Astrocyte (in vitro differentiated cells and primary cell): ENCODE measurements around the gene REXO1. TPM values are rescaled to one million over a fixed set of nuclear protein-coding genes. Genes with fewer than 3 reads are reported as not detected.

ENCODE experiments used
- DNase-seq: peaks from one replicate; pipeline ENCODE4 v3.0.0-alpha.2; 2010; ENCODE audit warnings: low read depth
- FAIRE-seq: peaks from 2 replicates; lab custom pipeline; 2011; peaks lifted over from hg19 to GRCh38; lab: Jason Lieb, UNC
- H2AFZ ChIP-seq: 2 replicates; pipeline ENCODE4 v1.6.0; 2012; ENCODE audit warnings: low read depth, low read length, inconsistent platforms
- H3K27ac ChIP-seq: 2 replicates; pipeline ENCODE4 v1.5.1; 2011; ENCODE audit warnings: low read depth, low read length, inconsistent platforms
- H3K27me3 ChIP-seq: 2 replicates; pipeline ENCODE4 v1.6.0; 2011; ENCODE audit warnings: low read length, inconsistent platforms; ENCODE audit not compliant: insufficient read depth
- H3K36me3 ChIP-seq: 2 replicates; pipeline ENCODE4 v1.5.1; 2011; ENCODE audit warnings: low read length, inconsistent platforms; ENCODE audit not compliant: insufficient read depth
- H3K4me1 ChIP-seq: 2 replicates; pipeline ENCODE4 v1.5.1; 2011; ENCODE audit warnings: low read length, inconsistent platforms; ENCODE audit not compliant: insufficient read depth
- H3K4me2 ChIP-seq: 2 replicates; pipeline ENCODE4 v1.6.0; 2012; ENCODE audit warnings: low read length, inconsistent platforms
- H3K4me3 ChIP-seq: 2 replicates; pipeline ENCODE4 v1.5.1; 2011; ENCODE audit warnings: low read depth, mild to moderate bottlenecking, low read length, inconsistent platforms; ENCODE audit not compliant: insufficient read depth
- H3K79me2 ChIP-seq: 2 replicates; pipeline ENCODE4 v1.6.0; 2012; ENCODE audit warnings: mild to moderate bottlenecking, low read length, inconsistent platforms; ENCODE audit not compliant: insufficient read depth
- H3K9ac ChIP-seq: 2 replicates; pipeline ENCODE4 v1.6.0; 2012; ENCODE audit warnings: mild to moderate bottlenecking, low read length, inconsistent platforms
- H3K9me3 ChIP-seq: 2 replicates; pipeline ENCODE4 v1.5.1; 2012; ENCODE audit warnings: low read depth, mild to moderate bottlenecking, low read length, inconsistent platforms; ENCODE audit not compliant: insufficient read depth
- H4K20me1 ChIP-seq: 2 replicates; pipeline ENCODE4 v1.6.0; 2012; ENCODE audit warnings: low read length, inconsistent platforms; ENCODE audit not compliant: insufficient read depth
- H3K27ac Mint-ChIP-seq: one replicate; pipeline ENCODE4 v1.8.0; 2021; ENCODE audit warnings: mild to moderate bottlenecking, mixed read lengths; ENCODE audit not compliant: unreplicated experiment
- H3K27me3 Mint-ChIP-seq: one replicate; pipeline ENCODE4 v1.8.0; 2021; ENCODE audit warnings: low read depth, mixed read lengths; ENCODE audit not compliant: unreplicated experiment
- H3K36me3 Mint-ChIP-seq: one replicate; pipeline ENCODE4 v1.8.0; 2021; ENCODE audit warnings: low read depth, mixed read lengths; ENCODE audit not compliant: unreplicated experiment
- H3K4me1 Mint-ChIP-seq: one replicate; pipeline ENCODE4 v1.8.0; 2021; ENCODE audit warnings: low read depth, mixed read lengths; ENCODE audit not compliant: unreplicated experiment
- H3K4me3 Mint-ChIP-seq: one replicate; pipeline ENCODE4 v1.8.0; 2021; ENCODE audit warnings: mild to moderate bottlenecking, moderate library complexity, mixed read lengths; ENCODE audit not compliant: unreplicated experiment
- H3K9me3 Mint-ChIP-seq: one replicate; pipeline ENCODE4 v1.8.0; 2021; ENCODE audit warnings: mild to moderate bottlenecking, mixed read lengths; ENCODE audit not compliant: unreplicated experiment
- EZH2 ChIP-seq: IDR thresholded peaks from 2 replicates; pipeline ENCODE4 v1.6.1; 2012; ENCODE audit warnings: mild to moderate bottlenecking, low read length, inconsistent platforms; ENCODE audit not compliant: insufficient read depth
- total RNA-seq: library from RNA; stranded (reverse); gene quantifications from 2 replicates; pipeline ENCODE4 v1.2.1, GENCODE V29; 2021
- TF ChIP-seq, protein P1 (sequence below): IDR thresholded peaks from 2 replicates; pipeline ENCODE4 v1.5.1; 2011; ENCODE audit warnings: low read depth, mild to moderate bottlenecking, inconsistent platforms, low read length, moderate library complexity; ENCODE audit not compliant: insufficient read depth

Gene REXO1
- total RNA-seq, 1 donor from 2014 or later = 35.5 TPM

DNA sequence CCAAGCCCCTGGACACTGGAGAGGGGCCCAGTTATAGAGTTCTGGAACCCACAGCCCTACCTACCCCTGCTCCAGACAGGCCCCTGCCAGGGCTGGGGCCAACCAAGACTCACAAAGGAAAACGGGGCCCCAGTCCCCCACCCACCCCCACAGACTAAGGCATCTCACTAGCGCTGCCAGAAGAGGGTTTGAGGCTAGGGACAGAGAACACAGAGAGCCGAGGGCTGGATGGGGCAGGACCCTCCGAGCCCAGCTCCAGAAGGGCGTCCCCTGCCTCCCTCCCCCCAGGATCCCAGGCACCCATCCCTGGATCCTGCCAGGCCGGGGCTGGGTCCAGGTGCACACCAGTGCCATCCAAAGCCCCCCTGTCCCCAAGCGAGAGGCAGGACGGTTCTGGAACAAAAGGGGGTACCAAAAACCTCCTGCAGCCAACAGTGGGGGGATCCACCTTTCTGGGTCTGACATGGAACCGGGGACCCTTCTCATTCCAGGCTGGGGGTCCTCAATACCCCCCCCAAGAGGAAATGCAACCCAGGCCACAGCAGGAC is 4.4 kb upstream of the REXO1 start:
- Histone ChIP-seq H4K20me1 (peaks cover 71% of the 10 kb centered on the region), H3K9me3 (no peaks in the 10 kb centered on the region), H3K4me1 (peaks cover 26% of the 10 kb centered on the region), H3K27ac (no peak overlapping the region), H3K79me2 (peaks cover 68% of the 10 kb centered on the region), H3K4me2 (no peak overlapping the region), H3K9ac (no peak overlapping the region), H2AFZ (no peak overlapping the region), H3K36me3 (no peaks in the 10 kb centered on the region), H3K4me3 (no peak overlapping the region), H3K27me3 (no peaks in the 10 kb centered on the region)
- no peaks in the 10 kb centered on the region for H3K9me3 Mint-ChIP-seq
- no peaks in the 10 kb centered on the region for H3K27me3 Mint-ChIP-seq
- TF ChIP-seq EZH2 = no peak
- TF ChIP-seq, protein P1, sequence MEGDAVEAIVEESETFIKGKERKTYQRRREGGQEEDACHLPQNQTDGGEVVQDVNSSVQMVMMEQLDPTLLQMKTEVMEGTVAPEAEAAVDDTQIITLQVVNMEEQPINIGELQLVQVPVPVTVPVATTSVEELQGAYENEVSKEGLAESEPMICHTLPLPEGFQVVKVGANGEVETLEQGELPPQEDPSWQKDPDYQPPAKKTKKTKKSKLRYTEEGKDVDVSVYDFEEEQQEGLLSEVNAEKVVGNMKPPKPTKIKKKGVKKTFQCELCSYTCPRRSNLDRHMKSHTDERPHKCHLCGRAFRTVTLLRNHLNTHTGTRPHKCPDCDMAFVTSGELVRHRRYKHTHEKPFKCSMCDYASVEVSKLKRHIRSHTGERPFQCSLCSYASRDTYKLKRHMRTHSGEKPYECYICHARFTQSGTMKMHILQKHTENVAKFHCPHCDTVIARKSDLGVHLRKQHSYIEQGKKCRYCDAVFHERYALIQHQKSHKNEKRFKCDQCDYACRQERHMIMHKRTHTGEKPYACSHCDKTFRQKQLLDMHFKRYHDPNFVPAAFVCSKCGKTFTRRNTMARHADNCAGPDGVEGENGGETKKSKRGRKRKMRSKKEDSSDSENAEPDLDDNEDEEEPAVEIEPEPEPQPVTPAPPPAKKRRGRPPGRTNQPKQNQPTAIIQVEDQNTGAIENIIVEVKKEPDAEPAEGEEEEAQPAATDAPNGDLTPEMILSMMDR = no peak
- H3K36me3 Mint-ChIP-seq = no peaks in the 10 kb centered on the region
- DNase-seq = no peak
- no peak for FAIRE-seq
- no peak overlapping the region for H3K27ac Mint-ChIP-seq
- H3K4me1 Mint-ChIP-seq = peaks cover 14% of the 10 kb centered on the region
- H3K4me3 Mint-ChIP-seq = no peak overlapping the region

DNA sequence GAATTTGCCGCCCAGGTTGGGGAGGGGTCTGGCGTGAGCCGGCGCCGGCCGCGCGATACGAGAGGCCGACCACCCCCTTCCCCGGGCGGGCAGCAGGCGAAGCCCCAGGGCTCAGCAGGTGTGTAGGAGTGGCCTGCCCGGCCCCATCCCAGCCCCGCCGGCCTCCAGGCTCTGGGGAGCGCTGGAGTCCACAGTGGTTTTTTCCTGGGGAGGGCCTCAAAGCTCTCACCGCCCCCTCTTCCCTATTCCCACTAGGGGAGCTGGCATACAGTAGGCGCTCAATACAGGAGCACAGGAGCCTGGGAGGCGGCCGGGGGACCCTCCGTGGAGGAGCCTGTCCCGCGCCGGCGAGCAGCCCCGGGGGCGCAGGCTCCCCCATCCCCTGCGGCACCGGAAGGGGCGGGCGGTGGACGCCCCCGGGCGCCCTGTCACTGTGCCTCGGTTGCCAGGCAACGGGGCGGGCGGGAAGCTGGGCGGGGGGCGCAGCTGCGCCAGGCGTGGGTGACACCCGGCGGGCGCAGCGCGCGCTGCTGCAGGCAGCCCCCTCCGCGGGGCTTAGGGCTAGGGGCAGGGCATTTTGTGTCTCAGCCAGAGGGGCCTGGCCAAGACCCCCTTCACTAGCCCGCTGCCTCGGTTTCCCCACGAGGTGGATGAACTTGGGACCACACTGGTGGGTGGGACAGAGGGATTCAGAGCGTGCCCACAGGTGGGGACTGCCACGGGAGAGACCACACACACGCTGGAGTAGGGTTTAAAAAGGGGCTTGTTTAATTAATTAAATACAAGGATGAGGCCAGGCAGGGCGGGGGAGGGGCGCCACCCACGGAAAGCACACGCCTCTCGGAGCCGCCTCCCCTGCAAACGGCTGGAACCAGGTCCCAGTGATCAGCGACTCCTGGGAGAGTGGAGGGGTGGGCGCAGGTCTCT is 3.6 kb upstream of the REXO1 start:
- Mint-ChIP-seq H3K4me1 (peaks cover 16% of the 10 kb centered on the region), H3K9me3 (no peaks in the 10 kb centered on the region), H3K27ac (no peak overlapping the region), H3K4me3 (no peak overlapping the region), H3K36me3 (no peaks in the 10 kb centered on the region), H3K27me3 (no peaks in the 10 kb centered on the region)
- H3K4me1 ChIP-seq = peaks cover 25% of the 10 kb centered on the region
- peaks cover 68% of the 10 kb centered on the region for H3K79me2 ChIP-seq
- no peaks in the 10 kb centered on the region for H3K36me3 ChIP-seq
- no peak overlapping the region for H3K27ac ChIP-seq
- H3K27me3 ChIP-seq = no peaks in the 10 kb centered on the region
- FAIRE-seq (no peak), DNase-seq (no peak)
- no peak for TF ChIP-seq EZH2
- TF ChIP-seq, protein P1 = no peak
- H2AFZ ChIP-seq = no peak overlapping the region
- H3K9ac ChIP-seq = no peak overlapping the region
- H3K9me3 ChIP-seq = no peaks in the 10 kb centered on the region
- peak overlapping the region; percentile 15 for H3K4me2 ChIP-seq
- peaks cover 76% of the 10 kb centered on the region for H4K20me1 ChIP-seq
- H3K4me3 ChIP-seq = no peak overlapping the region
